ENCODE results near the gene BSN.
A peak's percentile ranks its signal among the peaks of the same experiment; 100 is the strongest.

The BSN gene, protein sequence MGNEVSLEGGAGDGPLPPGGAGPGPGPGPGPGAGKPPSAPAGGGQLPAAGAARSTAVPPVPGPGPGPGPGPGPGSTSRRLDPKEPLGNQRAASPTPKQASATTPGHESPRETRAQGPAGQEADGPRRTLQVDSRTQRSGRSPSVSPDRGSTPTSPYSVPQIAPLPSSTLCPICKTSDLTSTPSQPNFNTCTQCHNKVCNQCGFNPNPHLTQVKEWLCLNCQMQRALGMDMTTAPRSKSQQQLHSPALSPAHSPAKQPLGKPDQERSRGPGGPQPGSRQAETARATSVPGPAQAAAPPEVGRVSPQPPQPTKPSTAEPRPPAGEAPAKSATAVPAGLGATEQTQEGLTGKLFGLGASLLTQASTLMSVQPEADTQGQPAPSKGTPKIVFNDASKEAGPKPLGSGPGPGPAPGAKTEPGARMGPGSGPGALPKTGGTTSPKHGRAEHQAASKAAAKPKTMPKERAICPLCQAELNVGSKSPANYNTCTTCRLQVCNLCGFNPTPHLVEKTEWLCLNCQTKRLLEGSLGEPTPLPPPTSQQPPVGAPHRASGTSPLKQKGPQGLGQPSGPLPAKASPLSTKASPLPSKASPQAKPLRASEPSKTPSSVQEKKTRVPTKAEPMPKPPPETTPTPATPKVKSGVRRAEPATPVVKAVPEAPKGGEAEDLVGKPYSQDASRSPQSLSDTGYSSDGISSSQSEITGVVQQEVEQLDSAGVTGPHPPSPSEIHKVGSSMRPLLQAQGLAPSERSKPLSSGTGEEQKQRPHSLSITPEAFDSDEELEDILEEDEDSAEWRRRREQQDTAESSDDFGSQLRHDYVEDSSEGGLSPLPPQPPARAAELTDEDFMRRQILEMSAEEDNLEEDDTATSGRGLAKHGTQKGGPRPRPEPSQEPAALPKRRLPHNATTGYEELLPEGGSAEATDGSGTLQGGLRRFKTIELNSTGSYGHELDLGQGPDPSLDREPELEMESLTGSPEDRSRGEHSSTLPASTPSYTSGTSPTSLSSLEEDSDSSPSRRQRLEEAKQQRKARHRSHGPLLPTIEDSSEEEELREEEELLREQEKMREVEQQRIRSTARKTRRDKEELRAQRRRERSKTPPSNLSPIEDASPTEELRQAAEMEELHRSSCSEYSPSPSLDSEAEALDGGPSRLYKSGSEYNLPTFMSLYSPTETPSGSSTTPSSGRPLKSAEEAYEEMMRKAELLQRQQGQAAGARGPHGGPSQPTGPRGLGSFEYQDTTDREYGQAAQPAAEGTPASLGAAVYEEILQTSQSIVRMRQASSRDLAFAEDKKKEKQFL (N-terminal part only)

DNA sequence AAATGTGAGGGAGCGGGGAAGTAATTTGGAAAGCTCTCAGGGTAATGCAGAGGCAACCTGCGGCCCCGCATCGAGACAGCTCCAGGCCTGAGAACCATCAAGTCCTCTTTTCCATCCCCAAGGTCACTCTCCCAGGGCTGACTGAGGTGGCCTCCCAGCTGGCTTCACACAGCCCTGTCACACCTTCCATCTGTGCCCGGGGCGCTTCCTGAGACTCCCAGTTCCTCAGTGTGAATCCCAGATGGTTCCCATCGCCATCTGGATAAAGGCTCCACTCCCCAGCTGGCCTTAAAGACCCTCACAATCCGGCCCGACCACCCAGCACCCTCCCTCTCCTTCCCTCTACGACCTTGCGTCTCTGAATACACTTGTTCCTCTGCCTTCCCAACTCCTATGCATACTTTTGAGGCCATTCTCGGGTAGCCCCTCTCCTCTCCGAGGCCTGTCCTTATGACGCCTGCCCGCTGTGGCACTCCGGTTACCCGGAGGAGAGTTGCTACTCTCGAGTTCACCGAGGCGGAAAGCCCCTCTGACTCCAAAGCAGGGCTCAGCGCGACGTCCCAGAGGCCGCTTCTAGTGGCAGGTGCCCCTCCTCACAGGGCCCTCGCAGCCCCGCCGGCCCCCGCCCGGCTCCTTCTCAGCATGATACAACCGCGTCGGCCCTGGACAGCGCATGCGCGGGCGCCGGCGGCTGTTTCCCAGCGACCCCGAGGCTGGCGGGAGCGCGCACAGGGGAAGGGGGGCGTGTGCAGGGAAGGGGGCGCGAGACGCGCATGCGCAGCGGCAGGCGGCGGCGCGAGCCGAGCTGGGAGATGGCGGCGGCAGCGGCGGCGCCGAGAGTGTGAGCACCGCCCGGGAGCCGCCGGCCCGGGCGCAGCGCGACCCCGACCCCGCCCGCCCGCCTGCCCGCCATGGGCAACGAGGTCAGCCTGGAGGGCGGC lies at the start of gene BSN:
Gene BSN (plus strand): TSS at position 786 of the 941 bp plus-strand sequence. CDS start 126 bp downstream, at position 912.
- H3K4me1 Mint-ChIP-seq: peaks cover 21% of the 10 kb centered on the region
- H3K27me3 Mint-ChIP-seq: peaks cover 39% of the 10 kb centered on the region
- no peaks in the 10 kb centered on the region for H3K9me3 Mint-ChIP-seq
- peak within 1 kb of the TSS; percentile 92 for H3K4me3 Mint-ChIP-seq
- peak within 1 kb of the TSS; percentile 13 to 88 for H3K27ac Mint-ChIP-seq
- DNase-seq (peak; percentile 93 to 94), ATAC-seq (peak; percentile 93)

DNA sequence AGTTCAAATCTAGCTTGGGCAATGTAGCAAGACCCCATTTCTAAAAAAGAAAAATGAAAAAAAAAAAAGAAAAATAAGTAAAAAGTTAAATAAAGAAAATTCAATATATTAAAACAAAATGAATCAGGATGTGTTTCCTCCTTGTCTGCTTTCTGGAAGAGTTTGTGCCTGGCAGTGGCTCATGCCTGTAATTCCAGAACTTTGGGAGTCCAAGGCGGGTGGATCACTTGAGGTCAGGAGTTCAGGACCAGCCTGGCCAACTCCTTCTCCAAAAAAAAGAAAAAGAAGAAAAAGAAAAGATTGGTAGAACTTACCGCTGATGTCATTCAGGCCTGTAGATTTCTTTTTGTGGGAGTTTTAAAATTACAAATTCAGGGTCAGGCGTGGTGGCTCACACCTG lies 47.4 kb upstream of the BSN start:
- DNase-seq (no peak), ATAC-seq (no peak)
- Mint-ChIP-seq H3K27me3 (no peaks in the 10 kb centered on the region), H3K27ac (peak overlapping the region in 1 of 2 donors; percentile 48), H3K9me3 (no peaks in the 10 kb centered on the region), H3K4me1 (peaks cover 22% of the 10 kb centered on the region), H3K4me3 (no peak overlapping the region)

GRCh38 chr3:49509028-49509561 lies 45.2 kb upstream of the BSN start:
- Mint-ChIP-seq H3K4me1 (peaks cover 16% of the 10 kb centered on the region), H3K4me3 (no peak overlapping the region), H3K27me3 (no peaks in the 10 kb centered on the region), H3K9me3 (no peaks in the 10 kb centered on the region), H3K27ac (no peak overlapping the region)
- ATAC-seq: no peak
- no peak for DNase-seq

GRCh38 chr3:49511639-49512038 lies 42.6 kb upstream of the BSN start:
- peaks cover 16% of the 10 kb centered on the region for H3K4me1 Mint-ChIP-seq
- H3K4me3 Mint-ChIP-seq: no peak overlapping the region
- ATAC-seq (no peak), DNase-seq (no peak)
- no peaks in the 10 kb centered on the region for H3K9me3 Mint-ChIP-seq
- H3K27me3 Mint-ChIP-seq: no peaks in the 10 kb centered on the region
- no peak overlapping the region for H3K27ac Mint-ChIP-seq

GRCh38 chr3:49512781-49513355 lies 41.4 kb upstream of the BSN start:
- Mint-ChIP-seq H3K4me1 (peaks cover 11% of the 10 kb centered on the region), H3K27me3 (no peaks in the 10 kb centered on the region), H3K4me3 (no peak overlapping the region), H3K9me3 (no peaks in the 10 kb centered on the region), H3K27ac (peak overlapping the region in 1 of 2 donors; percentile 25)
- ATAC-seq (no peak), DNase-seq (no peak)

- H3K4me3 Mint-ChIP-seq: no peak overlapping the region
- no peak for DNase-seq
- no peak overlapping the region for H3K27ac Mint-ChIP-seq
These were observed 40.7 kb upstream of the BSN start for GRCh38 chr3:49513494-49514124.

DNA sequence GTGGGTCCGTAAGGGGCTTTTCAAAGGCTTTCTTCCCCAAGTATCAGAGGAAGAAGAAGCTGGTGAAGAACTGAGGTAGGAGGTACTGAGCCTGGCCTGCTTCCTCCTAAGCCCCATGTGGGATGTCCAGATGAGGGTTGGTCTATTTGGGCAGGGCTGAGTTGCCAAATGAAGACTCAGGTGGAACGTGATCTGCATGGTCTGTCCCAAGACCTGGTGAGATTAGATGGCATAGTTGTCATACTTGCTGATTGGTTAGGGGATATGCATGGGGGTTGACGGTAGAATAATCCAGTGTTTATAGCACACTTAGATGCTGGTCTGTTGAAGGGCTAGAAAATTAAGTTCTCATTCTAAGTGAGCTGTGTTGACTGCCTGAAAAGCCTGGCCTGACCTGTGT lies 36.3 kb upstream of the BSN start:
- Mint-ChIP-seq H3K27ac (no peak overlapping the region), H3K27me3 (no peaks in the 10 kb centered on the region), H3K4me3 (no peak overlapping the region), H3K9me3 (no peaks in the 10 kb centered on the region), H3K4me1 (peaks cover 26% of the 10 kb centered on the region)
- ATAC-seq (no peak), DNase-seq (no peak)

More at GRCh38 chr3:49513494-49514124, 40.7 kb upstream of the BSN start:
- Mint-ChIP-seq H3K4me1 (peaks cover 9% of the 10 kb centered on the region), H3K9me3 (no peaks in the 10 kb centered on the region), H3K27me3 (no peaks in the 10 kb centered on the region)
- ATAC-seq: no peak

DNA sequence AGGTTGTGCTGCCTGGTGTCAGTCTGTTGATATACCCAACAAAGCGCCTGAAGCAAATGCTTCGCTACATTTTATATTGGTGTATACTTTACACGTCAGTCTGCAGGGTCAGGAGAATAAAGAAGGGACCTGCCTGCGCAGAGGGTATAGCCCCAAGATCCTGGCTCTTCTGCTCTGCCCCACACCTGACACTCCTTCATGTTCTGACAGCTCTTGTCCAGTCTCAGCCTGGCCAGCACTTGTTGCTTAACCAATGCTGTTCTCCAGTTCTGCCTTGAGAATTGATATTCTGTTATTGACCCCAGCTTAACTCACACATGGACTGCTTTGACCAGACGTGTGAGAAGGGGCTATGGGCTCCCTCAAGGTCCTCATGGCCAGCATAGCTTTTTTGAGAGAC lies 35.8 kb upstream of the BSN start:
- ATAC-seq: no peak
- DNase-seq: no peak
- Mint-ChIP-seq H3K9me3 (no peaks in the 10 kb centered on the region), H3K27me3 (no peaks in the 10 kb centered on the region), H3K4me1 (peaks cover 26% of the 10 kb centered on the region), H3K27ac (no peak overlapping the region), H3K4me3 (no peak overlapping the region)

DNA sequence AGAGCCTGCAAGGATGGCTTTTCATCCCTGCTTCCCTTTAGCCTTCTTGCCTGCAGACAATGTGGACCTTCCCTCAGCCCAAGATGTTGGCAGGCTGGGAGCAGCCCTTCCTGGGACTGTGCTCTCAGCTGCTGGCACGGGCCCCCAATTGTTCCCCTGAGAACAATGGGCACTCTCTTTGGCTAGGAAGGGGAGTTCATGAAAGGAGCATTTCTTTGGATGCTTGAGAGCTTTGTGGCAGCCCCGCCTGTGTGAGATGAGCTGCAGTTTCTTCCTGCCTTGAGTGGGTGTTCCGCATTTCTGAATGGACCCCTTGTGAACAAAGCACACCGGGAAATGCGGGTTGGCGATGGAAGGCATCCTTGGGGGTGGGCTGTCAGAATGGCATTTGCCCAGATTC lies 35.0 kb upstream of the BSN start:
- Mint-ChIP-seq H3K4me1 (peaks cover 26% of the 10 kb centered on the region), H3K27ac (no peak overlapping the region), H3K27me3 (no peaks in the 10 kb centered on the region), H3K9me3 (no peaks in the 10 kb centered on the region), H3K4me3 (no peak overlapping the region)
- ATAC-seq (no peak), DNase-seq (no peak)

DNA sequence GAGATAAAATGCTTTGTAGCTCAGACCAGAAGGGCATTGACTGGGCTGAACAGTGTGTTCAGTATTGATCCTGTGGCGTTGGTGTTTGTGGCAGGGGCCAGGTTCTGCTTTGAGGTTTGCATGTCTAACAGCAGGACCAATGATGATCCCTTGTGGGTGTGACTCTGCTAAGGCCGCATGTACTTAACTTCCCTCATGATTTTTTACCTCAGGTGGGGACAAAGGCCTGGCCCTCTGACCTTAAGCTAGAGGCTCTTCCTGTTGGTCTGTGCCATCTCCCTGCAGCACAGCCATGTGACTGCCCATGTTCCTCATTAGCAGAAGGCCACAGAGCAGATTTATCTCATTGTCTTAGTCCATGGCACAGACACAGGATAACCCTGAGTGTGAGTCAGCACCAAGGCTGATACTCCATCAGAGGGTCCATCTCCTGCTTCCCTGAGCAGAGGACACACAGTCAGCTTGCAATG lies 34.3 kb upstream of the BSN start:
- Mint-ChIP-seq H3K4me1 (peaks cover 26% of the 10 kb centered on the region), H3K4me3 (no peak overlapping the region), H3K27ac (no peak overlapping the region), H3K27me3 (no peaks in the 10 kb centered on the region), H3K9me3 (no peaks in the 10 kb centered on the region)
- DNase-seq (no peak), ATAC-seq (no peak)

DNA sequence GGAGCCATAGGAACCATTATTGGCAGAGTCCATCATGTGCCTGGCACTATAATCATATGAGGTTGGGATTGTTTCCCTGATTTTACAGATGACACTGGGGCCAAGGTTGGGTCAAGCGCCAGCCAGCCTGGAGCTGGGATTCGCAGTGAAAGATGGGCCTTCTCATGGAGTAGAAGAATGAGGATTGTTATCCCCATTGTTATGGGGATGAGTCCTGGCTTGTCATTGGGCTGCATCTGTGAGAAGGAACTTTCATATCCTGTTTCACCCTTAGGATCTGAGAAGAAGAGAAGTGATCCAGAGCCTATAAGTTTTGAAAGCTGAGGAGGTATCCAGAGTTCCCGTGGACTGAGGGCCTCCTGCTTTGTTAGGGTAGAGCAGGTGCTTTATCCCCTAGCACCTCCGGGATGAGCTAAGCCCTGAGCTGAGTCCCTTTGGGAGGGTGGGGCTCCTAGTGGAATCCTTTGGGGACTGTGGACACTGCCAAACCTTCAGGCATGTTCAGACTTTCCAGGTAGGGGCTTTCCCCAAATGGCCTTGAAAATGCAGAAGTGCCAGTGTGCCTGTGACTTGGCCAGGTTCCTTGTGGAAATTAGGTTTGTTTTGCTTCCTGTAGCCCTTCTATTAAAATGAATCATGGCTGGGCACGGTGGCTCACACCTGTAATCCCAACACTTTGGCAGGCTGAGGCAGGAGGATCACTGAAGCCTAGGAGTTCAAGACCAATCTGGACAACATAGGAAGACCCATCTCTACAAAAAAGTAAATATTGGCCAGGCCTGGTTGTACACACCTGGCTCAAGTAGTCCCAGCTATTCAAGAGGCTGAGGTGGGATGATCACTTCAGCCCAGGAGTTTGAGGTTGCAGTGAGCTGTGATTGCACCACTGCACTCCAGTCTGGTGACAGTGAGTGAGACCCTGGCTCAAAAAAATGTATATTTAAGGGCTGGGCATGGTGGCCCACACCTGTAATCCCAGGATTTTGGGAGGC lies 30.2 kb upstream of the BSN start:
- peaks cover 19% of the 10 kb centered on the region for H3K4me1 Mint-ChIP-seq
- peak overlapping the region in 1 of 2 donors; percentile 40 for H3K27ac Mint-ChIP-seq
- H3K9me3 Mint-ChIP-seq: no peaks in the 10 kb centered on the region
- DNase-seq (no peak), ATAC-seq (no peak)
- no peaks in the 10 kb centered on the region for H3K27me3 Mint-ChIP-seq
- no peak overlapping the region for H3K4me3 Mint-ChIP-seq

DNA sequence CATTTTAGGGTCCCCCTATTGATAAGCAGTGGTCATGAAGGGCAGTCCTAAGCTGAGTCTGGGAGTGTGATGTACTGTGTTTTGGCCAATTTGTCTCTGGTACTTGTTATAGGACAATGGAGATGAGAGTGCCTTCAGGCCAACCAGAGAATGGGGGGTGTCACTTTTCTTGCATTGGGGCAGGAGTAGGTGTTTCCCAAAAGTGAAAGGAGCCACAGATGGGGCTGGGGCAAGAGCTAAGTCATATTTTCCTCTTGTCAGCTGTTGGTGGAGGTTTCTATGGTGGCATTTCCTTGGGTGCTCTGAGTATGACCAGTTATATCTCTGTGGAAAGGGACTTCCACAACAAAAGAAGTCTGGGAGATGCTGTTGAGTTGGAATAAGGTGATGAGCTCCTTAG lies 24.7 kb upstream of the BSN start:
- DNase-seq: peak; percentile 35 to 54
- Mint-ChIP-seq H3K27ac (peak overlapping the region; percentile 72 to 86), H3K4me3 (no peak overlapping the region), H3K4me1 (peaks cover 28% of the 10 kb centered on the region), H3K27me3 (no peaks in the 10 kb centered on the region), H3K9me3 (no peaks in the 10 kb centered on the region)
- peak; percentile 92 for ATAC-seq

DNA sequence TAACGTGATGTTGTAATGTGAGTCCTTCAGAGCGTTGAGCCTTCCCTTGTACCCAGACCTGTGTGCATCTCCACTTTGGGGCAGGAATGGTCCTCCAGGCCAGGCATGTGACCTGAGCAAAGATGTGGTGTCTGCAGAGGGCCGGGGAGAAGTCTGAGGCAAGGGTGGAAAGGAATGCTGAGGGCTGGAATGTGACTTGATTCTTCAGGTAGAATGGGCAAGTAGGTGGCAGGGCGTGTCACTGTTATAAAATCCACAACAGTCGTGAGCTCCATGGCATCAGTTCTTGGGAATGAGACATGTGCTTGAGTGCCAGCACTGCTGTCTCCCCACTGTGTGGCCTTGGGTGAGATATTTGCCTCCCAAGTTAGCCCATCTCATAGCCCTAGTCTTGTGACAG lies 24.0 kb upstream of the BSN start:
- ATAC-seq (no peak), DNase-seq (no peak)
- H3K9me3 Mint-ChIP-seq: no peaks in the 10 kb centered on the region
- peak overlapping the region; percentile 27 to 72 for H3K27ac Mint-ChIP-seq
- no peak overlapping the region for H3K4me3 Mint-ChIP-seq
- H3K4me1 Mint-ChIP-seq: peaks cover 28% of the 10 kb centered on the region
- no peaks in the 10 kb centered on the region for H3K27me3 Mint-ChIP-seq

All from stimulated activated naive CD8-positive, alpha-beta T cell treated with anti-CD3 and anti-CD28 coated beads, Interleukin-15, amount 100 ng/mL, for 72 hours (primary cell).